Liver (tissue), 9 donors: ENCODE data around the gene RAPGEF4. TPM values are rescaled to one million over a fixed set of nuclear protein-coding genes. Genes with fewer than 3 reads are reported as not detected.

Experiments
- DNase-seq: peaks from one replicate; pipeline ENCODE4 v3.0.0-alpha.2; 2017; ENCODE audit warnings: low spot score
- H3K27ac ChIP-seq, 2 donors: one replicate each; pipeline ENCODE4 v1.7.0; 2013; ENCODE audit warnings: inconsistent platforms in 2 of 2, low read length in 2 of 2, control low read depth in 1 of 2, low read depth in 1 of 2, mild to moderate bottlenecking in 1 of 2
- H3K27me3 ChIP-seq, 4 donors: one replicate each; pipeline versions ENCODE4 v1.6.1 to v1.7.0; 2013; ENCODE audit warnings: low read length in 3 of 4, inconsistent platforms in 1 of 4, mild to moderate bottlenecking in 1 of 4, moderate library complexity in 1 of 4; ENCODE audit not compliant: control insufficient read depth in 4 of 4, insufficient read depth in 4 of 4
- H3K36me3 ChIP-seq, 4 donors: one replicate each; pipeline versions ENCODE4 v1.6.1 to v1.7.0; 2013; ENCODE audit warnings: low read length in 3 of 4, mild to moderate bottlenecking in 3 of 4, low read depth in 1 of 4, moderate library complexity in 1 of 4; ENCODE audit not compliant: control insufficient read depth in 4 of 4, insufficient read depth in 3 of 4
- H3K4me1 ChIP-seq, 4 donors: one replicate each; pipeline versions ENCODE4 v1.6.1 to v1.7.0; 2013; ENCODE audit warnings: low read length in 3 of 4, mild to moderate bottlenecking in 3 of 4, moderate library complexity in 1 of 4; ENCODE audit not compliant: control insufficient read depth in 4 of 4, insufficient read depth in 4 of 4
- H3K4me3 ChIP-seq, 3 donors: one replicate each; pipeline versions ENCODE4 v1.6.1 to v1.7.0; 2013; ENCODE audit warnings: low read length in 3 of 3, control low read depth in 1 of 3, low read depth in 1 of 3, mild to moderate bottlenecking in 1 of 3
- H3K9ac ChIP-seq, 2 donors: one replicate each; pipeline ENCODE4 v1.7.0; 2013; ENCODE audit warnings: low read length in 2 of 2, mild to moderate bottlenecking in 2 of 2, moderate library complexity in 2 of 2, control low read depth in 1 of 2, low read depth in 1 of 2
- H3K9me3 ChIP-seq, 4 donors: one replicate each; pipeline versions ENCODE4 v1.6.1 to v1.7.0; 2013; ENCODE audit warnings: low read length in 3 of 4; ENCODE audit not compliant: control insufficient read depth in 4 of 4
- ATF3 ChIP-seq: IDR thresholded peaks from 2 replicates; pipeline ENCODE4 v1.6.1; 2016; ENCODE audit warnings: antibody characterized with exemption
- CTCF ChIP-seq: fragments of 150-350 bp; IDR thresholded peaks from 2 replicates; pipeline ENCODE4 v1.5.1; 2017; ENCODE audit warnings: improper control_type of control experiment, low read depth, low read length; ENCODE audit not compliant: missing input control
- EGR1 ChIP-seq, 2 donors: IDR thresholded peaks; 2 replicates each; pipeline ENCODE4 v1.6.1; 2016 to 2018; ENCODE audit warnings: antibody characterized with exemption in 2 of 2, low read depth in 2 of 2
- FOXA1 ChIP-seq: IDR thresholded peaks from 2 replicates; pipeline ENCODE4 v1.6.1; 2016; ENCODE audit warnings: antibody characterized with exemption
- FOXA2 ChIP-seq: IDR thresholded peaks from 2 replicates; pipeline ENCODE4 v1.6.1; 2016; ENCODE audit warnings: antibody characterized with exemption
- GABPA ChIP-seq, 2 donors: IDR thresholded peaks in 1 of 2; conservative IDR thresholded peaks in 1 of 2; 2 replicates each; pipeline ENCODE4 v1.6.1; 2016; ENCODE audit warnings: antibody characterized with exemption in 2 of 2, mild to moderate bottlenecking in 1 of 2, moderate library complexity in 1 of 2
- HNF4A ChIP-seq, 2 donors: conservative IDR thresholded peaks; 2 replicates each; pipeline ENCODE4 v1.6.1; 2016; ENCODE audit warnings: antibody characterized with exemption in 2 of 2, mild to moderate bottlenecking in 2 of 2
- HNF4G ChIP-seq: IDR thresholded peaks from 2 replicates; pipeline ENCODE4 v1.6.1; 2016; ENCODE audit warnings: antibody characterized with exemption
- JUND ChIP-seq, 2 donors: IDR thresholded peaks; 2 replicates each; pipeline ENCODE4 v1.6.1; 2016; ENCODE audit warnings: antibody characterized with exemption in 2 of 2
- MAX ChIP-seq: IDR thresholded peaks from 2 replicates; pipeline ENCODE4 v1.6.1; 2016; ENCODE audit warnings: antibody characterized with exemption
- NR2F2 ChIP-seq: IDR thresholded peaks from 2 replicates; pipeline ENCODE4 v1.6.1; 2016; ENCODE audit warnings: antibody characterized with exemption
- RAD21 ChIP-seq, 2 donors: IDR thresholded peaks; 2 replicates each; pipeline ENCODE4 v1.6.1; 2016; ENCODE audit warnings: antibody characterized with exemption in 2 of 2, mild to moderate bottlenecking in 2 of 2
- REST ChIP-seq: IDR thresholded peaks from 2 replicates; pipeline ENCODE4 v1.6.1; 2016; ENCODE audit warnings: antibody characterized with exemption, mild to moderate bottlenecking
- RXRA ChIP-seq, 2 donors: IDR thresholded peaks; 2 replicates each; pipeline ENCODE4 v1.6.1; 2017 to 2018; ENCODE audit warnings: antibody characterized with exemption in 2 of 2, mild to moderate bottlenecking in 1 of 2
- SP1 ChIP-seq: IDR thresholded peaks from 2 replicates; pipeline ENCODE4 v1.6.1; 2018; ENCODE audit warnings: antibody characterized with exemption, mild to moderate bottlenecking
- TAF1 ChIP-seq: conservative IDR thresholded peaks from 2 replicates; pipeline ENCODE4 v1.6.1; 2016; ENCODE audit warnings: antibody characterized with exemption, mild to moderate bottlenecking
- YY1 ChIP-seq: IDR thresholded peaks from 2 replicates; pipeline ENCODE4 v1.6.1; 2016; ENCODE audit warnings: antibody characterized with exemption, mild to moderate bottlenecking
- ZBTB33 ChIP-seq: IDR thresholded peaks from 2 replicates; pipeline ENCODE4 v1.6.1; 2016; ENCODE audit warnings: antibody characterized with exemption
- WGBS: extraction: QIAGEN DNeasy Blood & Tissue Kit; methylation state at CpG from one replicate; pipeline ENCODE4 v1.1.7; 2013; 5-methylcytosine and 5-hydroxymethylcytosine counted together
- polyA plus RNA-seq, 2 donors: library from polyadenylated mRNA; stranded (reverse) in 1 of 2; unstranded in 1 of 2; fragments of 200-250 nt in 1 of 2; fragments of >200 nt in 1 of 2; fragmentation: Nextera tagmentation in 1 of 2; extraction: Ambion mirVana in 1 of 2; gene quantifications; one replicate each; pipeline versions ENCODE4 v1.2.1 to v1.2.3, GENCODE V29; 2013 to 2015
- total RNA-seq, 2 donors: library from RNA; depleted of rRNA; stranded (reverse); fragments of >200 nt; gene quantifications; one replicate each; pipeline ENCODE4 v1.2.3, GENCODE V29; 2014
- donor health status: healthy.
- donor health status: healthy.
- donor health status: healthy.
- donor health status: healthy.
- donor health status: healthy.

The RAPGEF4 gene
- total and polyA plus RNA-seq, 4 donors: 1.5 to 18.2 (median 8.3) TPM

GRCh38 chr2:173043897-173044519, 308.4 kb downstream of the RAPGEF4 start:
- Histone ChIP-seq H3K36me3 (no peaks in the 10 kb centered on the region), H3K9ac (no peak overlapping the region), H3K27me3 (no peaks in the 10 kb centered on the region), H3K27ac (peak overlapping the region; percentile 55 to 74), H3K9me3 (no peaks in the 10 kb centered on the region), H3K4me1 (peaks cover 0 to 8% (median 2%) of the 10 kb centered on the region in 4 donors), H3K4me3 (no peak overlapping the region)
- DNase-seq: no peak
- no peak for TF ChIP-seq RAD21 (IDR thresholded peaks at IDR 0.05)
- TF ChIP-seq MAX: no peak
- no peak for TF ChIP-seq HNF4A (conservative IDR thresholded peaks at IDR 0.05)
- no peak for TF ChIP-seq NR2F2
- TF ChIP-seq ZBTB33: no peak
- TF ChIP-seq CTCF: no peak
- TF ChIP-seq JUND (IDR thresholded peaks at IDR 0.05): no peak
- no peak for TF ChIP-seq TAF1
- TF ChIP-seq YY1: no peak
- no peak for TF ChIP-seq ATF3
- no peak for TF ChIP-seq RXRA (IDR thresholded peaks at IDR 0.05)
- WGBS: 91% methylated on average over 13 of the region's 13 CpGs

GRCh38 chr2:173044686-173045085, 309.0 kb downstream of the RAPGEF4 start:
- Histone ChIP-seq H3K9me3 (no peaks in the 10 kb centered on the region), H3K27ac (peak overlapping the region in 1 of 2 donors; percentile 41), H3K36me3 (no peaks in the 10 kb centered on the region), H3K27me3 (no peaks in the 10 kb centered on the region), H3K4me1 (peaks cover 0 to 13% (median 2%) of the 10 kb centered on the region in 4 donors), H3K9ac (no peak overlapping the region), H3K4me3 (no peak overlapping the region)
- no peak for DNase-seq
- 96% methylated on average over 10 of the region's 10 CpGs for WGBS
- TF ChIP-seq REST: no peak
- TF ChIP-seq FOXA2: no peak
- TF ChIP-seq ZBTB33: no peak
- no peak for TF ChIP-seq NR2F2
- TF ChIP-seq ATF3: no peak
- TF ChIP-seq CTCF: no peak
- TF ChIP-seq HNF4G: no peak
- TF ChIP-seq EGR1 (IDR thresholded peaks at IDR 0.05; ENCODE audit: low read depth in 2 of 2): no peak
- no peak for TF ChIP-seq MAX
- TF ChIP-seq TAF1: no peak
- TF ChIP-seq RAD21 (IDR thresholded peaks at IDR 0.05): no peak
- TF ChIP-seq SP1: no peak
- no peak for TF ChIP-seq HNF4A (conservative IDR thresholded peaks at IDR 0.05)
- TF ChIP-seq FOXA1: no peak
- TF ChIP-seq YY1: no peak
- TF ChIP-seq JUND (IDR thresholded peaks at IDR 0.05): no peak
- TF ChIP-seq GABPA (IDR thresholded peaks at IDR 0.05 in 1 of 2, conservative IDR thresholded peaks at IDR 0.05 in 1 of 2): no peak
